HFFc6 (cell line): ENCODE data around the gene SDHAF4. TPM values are rescaled to one million over a fixed set of nuclear protein-coding genes. Genes with fewer than 3 reads are reported as not detected.

Source experiments
- DNase-seq: peaks from one replicate; pipeline ENCODE4 v3.0.0-alpha.2; 2018
- H3K27ac Mint-ChIP-seq: 2 replicates; pipeline ENCODE4 v1.8.0; 2020; ENCODE audit warnings: mild to moderate bottlenecking, mixed read lengths
- H3K27me3 Mint-ChIP-seq: 2 replicates; pipeline ENCODE4 v1.8.0; 2021; ENCODE audit warnings: mild to moderate bottlenecking, moderate library complexity, mixed read lengths; ENCODE audit not compliant: insufficient read depth
- H3K36me3 Mint-ChIP-seq: 2 replicates; pipeline ENCODE4 v1.8.0; 2021; ENCODE audit warnings: low read depth, mixed read lengths
- H3K4me1 Mint-ChIP-seq: 2 replicates; pipeline ENCODE4 v1.8.0; 2020; ENCODE audit warnings: low read depth, mixed read lengths
- H3K4me3 Mint-ChIP-seq: 2 replicates; pipeline ENCODE4 v1.8.0; 2020; ENCODE audit warnings: mild to moderate bottlenecking, moderate library complexity, mixed read lengths
- H3K9me3 Mint-ChIP-seq: 2 replicates; pipeline ENCODE4 v1.8.0; 2020; ENCODE audit warnings: mild to moderate bottlenecking, mixed read lengths
- CTCF ChIP-seq: fragments of 200-600 bp; sonication (generic); IDR thresholded peaks from 2 replicates; pipeline ENCODE4 v1.5.0; 2021; ENCODE audit warnings: antibody characterized with exemption, mild to moderate bottlenecking
- total RNA-seq, 6 experiments: library from RNA; stranded (reverse); fragmentation: NEBNext Ultra II Directional; extraction: Animal tissue kit (Norgen Biotek cat#: 25700); gene quantifications; 2 replicates in 1 of 6; 3 replicates in 5 of 6; pipeline ENCODE4 v1.2.3, GENCODE V29; 2021

Gene SDHAF4
- total RNA-seq, 6 experiments from 2014 or later: 5.8 to 7.6 (median 6.9) TPM

GRCh38 chr6:70574643-70575042 is 7.9 kb downstream of the SDHAF4 start:
- Mint-ChIP-seq H3K4me3 (no peak overlapping the region), H3K27ac (no peak overlapping the region)

GRCh38 chr6:70575899-70576495 is 9.3 kb downstream of the SDHAF4 start:
- no peak overlapping the region for H3K4me3 Mint-ChIP-seq
- no peak for TF ChIP-seq CTCF
- no peaks in the 10 kb centered on the region for H3K36me3 Mint-ChIP-seq
- H3K27ac Mint-ChIP-seq: no peak overlapping the region
- H3K9me3 Mint-ChIP-seq: no peaks in the 10 kb centered on the region
- no peak for DNase-seq
- no peaks in the 10 kb centered on the region for H3K4me1 Mint-ChIP-seq
- H3K27me3 Mint-ChIP-seq: no peaks in the 10 kb centered on the region; the same call in 1 of the 2 replicates

More at GRCh38 chr6:70574643-70575042, 7.9 kb downstream of the SDHAF4 start:
- no peak for DNase-seq
- H3K36me3 Mint-ChIP-seq: peaks cover 3% of the 10 kb centered on the region; the same call in 1 of the 2 replicates
- no peaks in the 10 kb centered on the region for H3K4me1 Mint-ChIP-seq
- no peaks in the 10 kb centered on the region; the same call in 1 of the 2 replicates for H3K27me3 Mint-ChIP-seq
- no peak for TF ChIP-seq CTCF
- H3K9me3 Mint-ChIP-seq: no peaks in the 10 kb centered on the region

- peaks cover 9% of the 10 kb centered on the region; the same call in 1 of the 2 replicates for H3K36me3 Mint-ChIP-seq
- no peak overlapping the region for H3K27ac Mint-ChIP-seq
Observed at GRCh38 chr6:70586114-70586513, 19.4 kb downstream of the SDHAF4 start.

GRCh38 chr6:70590400-70590799 is 23.7 kb downstream of the SDHAF4 start:
- no peaks in the 10 kb centered on the region for H3K9me3 Mint-ChIP-seq
- no peak for TF ChIP-seq CTCF
- H3K4me1 Mint-ChIP-seq: no peaks in the 10 kb centered on the region
- H3K27ac Mint-ChIP-seq: no peak overlapping the region
- no peaks in the 10 kb centered on the region; the same call in 1 of the 2 replicates for H3K27me3 Mint-ChIP-seq
- H3K4me3 Mint-ChIP-seq: no peak overlapping the region
- no peaks in the 10 kb centered on the region for H3K36me3 Mint-ChIP-seq
- no peak for DNase-seq

More at GRCh38 chr6:70586114-70586513, 19.4 kb downstream of the SDHAF4 start:
- Mint-ChIP-seq H3K27me3 (no peaks in the 10 kb centered on the region), H3K4me3 (no peak overlapping the region), H3K9me3 (no peaks in the 10 kb centered on the region), H3K4me1 (no peaks in the 10 kb centered on the region)
- no peak for TF ChIP-seq CTCF
- no peak for DNase-seq

GRCh38 chr6:70592391-70593117 is 25.8 kb downstream of the SDHAF4 start:
- no peak overlapping the region for H3K4me3 Mint-ChIP-seq
- H3K4me1 Mint-ChIP-seq: no peaks in the 10 kb centered on the region
- H3K27me3 Mint-ChIP-seq: no peaks in the 10 kb centered on the region; the same call in none of the 2 replicates
- H3K27ac Mint-ChIP-seq: no peak overlapping the region
- no peaks in the 10 kb centered on the region for H3K36me3 Mint-ChIP-seq
- DNase-seq: no peak
- H3K9me3 Mint-ChIP-seq: no peaks in the 10 kb centered on the region
- TF ChIP-seq CTCF: no peak
